Adrenal gland (tissue), 5 donors: ENCODE measurements around the gene EXOC4.

ENCODE experiments used
- CTCF ChIP-seq, 6 experiments: fragments of 450-650 bp in 4 of 6; fragments of 200-600 bp in 2 of 6; sonication (generic) in 1 of 6; IDR thresholded peaks; 1 replicate in 5 of 6; 2 replicates in 1 of 6; pipeline versions ENCODE4 v1.5.1 to v1.8.0; 2016 to 2021; ENCODE audit warnings: antibody characterized with exemption in 6 of 6, mild to moderate bottlenecking in 2 of 6, moderate library complexity in 1 of 6
- POLR2A ChIP-seq, 2 donors: fragments of 450-650 bp; IDR thresholded peaks; one replicate each; pipeline ENCODE4 v1.6.1; 2017; ENCODE audit warnings: antibody characterized with exemption in 2 of 2, mild to moderate bottlenecking in 2 of 2, moderate library complexity in 1 of 2
- donor health status: DM: no; HTN: no; CAD: no.

DNA sequence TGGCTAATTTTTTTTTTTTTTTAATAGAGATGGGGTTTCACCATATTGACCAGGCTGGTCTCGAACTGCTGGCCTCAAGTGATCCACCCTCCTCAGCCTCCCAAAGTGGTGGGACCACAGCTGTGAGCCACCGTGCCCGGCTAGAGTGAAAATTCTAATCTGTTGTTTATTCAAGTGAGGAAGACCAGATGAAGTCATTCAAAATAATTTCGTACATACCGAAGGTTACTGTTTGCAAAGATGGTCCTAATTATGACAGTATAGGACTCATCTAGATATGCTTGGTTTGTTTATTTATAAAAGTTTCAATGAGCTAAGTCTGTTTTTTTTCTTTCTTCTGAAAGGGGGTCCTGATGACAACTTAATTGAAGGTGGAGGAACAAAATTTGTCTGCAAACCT, 376.8 kb downstream of the EXOC4 start:
- TF ChIP-seq CTCF (IDR thresholded peaks at IDR 0.05) (no peak), POLR2A (IDR thresholded peaks at IDR 0.05) (no peak)
